Gastrocnemius medialis (tissue), 4 donors: ENCODE data around the gene LATS2. TPM values are rescaled to one million over a fixed set of nuclear protein-coding genes. Genes with fewer than 3 reads are reported as not detected.

ENCODE experiments used
- ATAC-seq, 2 donors: fragments of 150-250 bp; one replicate each; pipeline ENCODE4 v1.9.1; 2016
- DNase-seq, 2 donors: peaks; one replicate each; pipeline ENCODE4 v3.0.0-alpha.2; 2019
- H3K27ac ChIP-seq, 4 donors: fragments of 200-600 bp; sonication (generic); 1 replicate in 1 of 4; 2 replicates in 3 of 4; pipeline ENCODE4 v1.5.1; 2016 to 2018; ENCODE audit warnings: mild to moderate bottlenecking in 2 of 4, moderate library complexity in 1 of 4
- H3K27me3 ChIP-seq, 3 donors: fragments of 200-600 bp; sonication (generic) in 2 of 3; 1 replicate in 1 of 3; 2 replicates in 2 of 3; pipeline versions ENCODE4 v1.5.1 to v1.6.0; 2016 to 2019; ENCODE audit warnings: mild to moderate bottlenecking in 1 of 3, moderate library complexity in 1 of 3
- H3K36me3 ChIP-seq, 2 donors: fragments of 200-600 bp; sonication (generic) in 1 of 2; one replicate each; pipeline ENCODE4 v1.5.1; 2017 to 2018
- H3K4me1 ChIP-seq, 2 donors: fragments of 200-600 bp; sonication (generic) in 1 of 2; one replicate each; pipeline ENCODE4 v1.5.1; 2016 to 2017; ENCODE audit warnings: mild to moderate bottlenecking in 2 of 2
- H3K4me3 ChIP-seq, 4 donors: fragments of 200-600 bp; sonication (generic) in 3 of 4; 1 replicate in 1 of 4; 2 replicates in 3 of 4; pipeline ENCODE4 v1.5.1; 2016 to 2019; ENCODE audit warnings: mild to moderate bottlenecking in 2 of 4
- H3K9me3 ChIP-seq, 3 donors: fragments of 200-600 bp; sonication (generic) in 2 of 3; 1 replicate in 1 of 3; 2 replicates in 2 of 3; pipeline ENCODE4 v1.5.1; 2016 to 2019
- POLR2A ChIP-seq, 2 donors: fragments of 450-650 bp; IDR thresholded peaks; one replicate each; pipeline ENCODE4 v1.6.1; 2017; ENCODE audit warnings: antibody characterized with exemption in 2 of 2, mild to moderate bottlenecking in 2 of 2, moderate library complexity in 2 of 2
- in situ Hi-C, 4 donors: fragments of 200-750 bp; cut with MboI; loops; one replicate each; pipeline versions ENCODE4 v1.15.0 to v1.8.0; 2017; ENCODE audit warnings: low sequenced_read_pairs in 4 of 4
- intact Hi-C: fragments of 100-400 bp; cut with DNase I; formaldehyde crosslinking; loops from one replicate; pipeline ENCODE4 v1.15.1; 2023; ENCODE audit warnings: low total_unique reads
- total RNA-seq, 4 donors: library from RNA; depleted of rRNA; stranded (reverse); fragments of >200 nt; gene quantifications; one replicate each; pipeline versions ENCODE4 v1.1.0 to v1.2.3, GENCODE V29; 2016
- TF ChIP-seq, protein P1 (sequence below), 5 experiments: fragments of 450-650 bp in 3 of 5; fragments of 200-600 bp in 2 of 5; sonication (generic) in 2 of 5; IDR thresholded peaks in 4 of 5; conservative IDR thresholded peaks in 1 of 5; 1 replicate in 4 of 5; 2 replicates in 1 of 5; pipeline ENCODE4 v1.5.1; 2016 to 2019; ENCODE audit warnings: antibody characterized with exemption in 5 of 5, mild to moderate bottlenecking in 3 of 5, moderate library complexity in 3 of 5

LATS2 gene
- total RNA-seq, 4 donors from 2014 or later = 11.5 to 34.1 (median 18.8) TPM

DNA sequence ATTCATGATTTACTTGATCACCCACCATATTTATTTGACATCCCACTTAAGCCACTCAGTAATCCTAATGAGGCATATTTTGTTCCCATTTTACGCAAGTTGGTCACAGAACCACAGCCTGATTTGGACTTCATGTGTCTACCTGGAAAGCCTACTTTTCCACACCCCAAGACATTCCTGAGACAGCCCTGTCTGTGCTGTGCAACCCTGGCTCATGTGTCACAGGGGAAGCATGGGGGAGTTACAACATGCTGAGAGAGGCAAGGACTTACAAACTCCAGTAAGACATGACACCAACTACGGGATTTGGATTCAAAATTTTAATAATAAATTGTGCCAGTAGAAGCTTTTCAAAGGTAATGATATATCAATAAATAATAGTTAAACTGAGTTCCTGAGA, 88.7 kb downstream of the LATS2 start:
- ATAC-seq (no peak), DNase-seq (no peak)
- intact Hi-C loops = no loop called here
- Histone ChIP-seq H3K4me3 (no peak overlapping the region), H3K9me3 (no peaks in the 10 kb centered on the region), H3K4me1 (no peaks in the 10 kb centered on the region), H3K27ac (no peak overlapping the region), H3K36me3 (peaks cover 7 to 51% of the 10 kb centered on the region in 2 donors), H3K27me3 (no peaks in the 10 kb centered on the region)
- in situ Hi-C loops = no loop called here
- TF ChIP-seq POLR2A (IDR thresholded peaks at IDR 0.05) = no peak
- TF ChIP-seq, protein P1, sequence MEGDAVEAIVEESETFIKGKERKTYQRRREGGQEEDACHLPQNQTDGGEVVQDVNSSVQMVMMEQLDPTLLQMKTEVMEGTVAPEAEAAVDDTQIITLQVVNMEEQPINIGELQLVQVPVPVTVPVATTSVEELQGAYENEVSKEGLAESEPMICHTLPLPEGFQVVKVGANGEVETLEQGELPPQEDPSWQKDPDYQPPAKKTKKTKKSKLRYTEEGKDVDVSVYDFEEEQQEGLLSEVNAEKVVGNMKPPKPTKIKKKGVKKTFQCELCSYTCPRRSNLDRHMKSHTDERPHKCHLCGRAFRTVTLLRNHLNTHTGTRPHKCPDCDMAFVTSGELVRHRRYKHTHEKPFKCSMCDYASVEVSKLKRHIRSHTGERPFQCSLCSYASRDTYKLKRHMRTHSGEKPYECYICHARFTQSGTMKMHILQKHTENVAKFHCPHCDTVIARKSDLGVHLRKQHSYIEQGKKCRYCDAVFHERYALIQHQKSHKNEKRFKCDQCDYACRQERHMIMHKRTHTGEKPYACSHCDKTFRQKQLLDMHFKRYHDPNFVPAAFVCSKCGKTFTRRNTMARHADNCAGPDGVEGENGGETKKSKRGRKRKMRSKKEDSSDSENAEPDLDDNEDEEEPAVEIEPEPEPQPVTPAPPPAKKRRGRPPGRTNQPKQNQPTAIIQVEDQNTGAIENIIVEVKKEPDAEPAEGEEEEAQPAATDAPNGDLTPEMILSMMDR (IDR thresholded peaks at IDR 0.05 in 4 of 5, conservative IDR thresholded peaks at IDR 0.05 in 1 of 5) = no peak

- TF ChIP-seq, protein P1 (IDR thresholded peaks at IDR 0.05 in 4 of 5, conservative IDR thresholded peaks at IDR 0.05 in 1 of 5) = no peak
- Histone ChIP-seq H3K4me3 (no peak overlapping the region), H3K4me1 (no peaks in the 10 kb centered on the region), H3K36me3 (peaks cover 3 to 18% of the 10 kb centered on the region in 2 donors), H3K27ac (no peak overlapping the region), H3K9me3 (no peaks in the 10 kb centered on the region), H3K27me3 (no peaks in the 10 kb centered on the region)
- DNase-seq = no peak
- ATAC-seq = no peak
- intact Hi-C loops = no loop called here
- in situ Hi-C loops = no loop called here
Measured at GRCh38 chr13:20969182-20969581, 92.2 kb downstream of the LATS2 start.

GRCh38 chr13:20968745-20969144, 92.6 kb downstream of the LATS2 start:
- in situ Hi-C loops = no loop called here
- TF ChIP-seq, protein P1 (IDR thresholded peaks at IDR 0.05 in 4 of 5, conservative IDR thresholded peaks at IDR 0.05 in 1 of 5) = no peak
- no peak for TF ChIP-seq POLR2A (IDR thresholded peaks at IDR 0.05)
- no peaks in the 10 kb centered on the region for H3K9me3 ChIP-seq
- H3K27ac ChIP-seq = no peak overlapping the region
- no peaks in the 10 kb centered on the region for H3K27me3 ChIP-seq
- H3K4me3 ChIP-seq = no peak overlapping the region
- intact Hi-C loops = no loop called here
- H3K36me3 ChIP-seq = peaks cover 3 to 13% of the 10 kb centered on the region in 2 donors
- ATAC-seq (no peak), DNase-seq (no peak)
- H3K4me1 ChIP-seq = no peaks in the 10 kb centered on the region

GRCh38 chr13:20967340-20967739, 94.0 kb downstream of the LATS2 start:
- ATAC-seq = no peak

More at GRCh38 chr13:20967340-20967739, 94.0 kb downstream of the LATS2 start:
- no peaks in the 10 kb centered on the region for H3K27me3 ChIP-seq
- TF ChIP-seq, protein P1 (IDR thresholded peaks at IDR 0.05 in 4 of 5, conservative IDR thresholded peaks at IDR 0.05 in 1 of 5) = no peak
- no peak for TF ChIP-seq POLR2A (IDR thresholded peaks at IDR 0.05)
- H3K36me3 ChIP-seq = no peaks in the 10 kb centered on the region
- H3K27ac ChIP-seq = no peak overlapping the region
- DNase-seq = no peak
- H3K4me3 ChIP-seq = no peak overlapping the region
- no peaks in the 10 kb centered on the region for H3K9me3 ChIP-seq
- no peaks in the 10 kb centered on the region for H3K4me1 ChIP-seq
- in situ Hi-C loops (no loop called here), intact Hi-C loops (no loop called here)
